Mesendoderm (in vitro differentiated cells): Measurements from ENCODE around the gene CNMD.
A peak's percentile ranks its signal among the peaks of the same experiment; 100 is the strongest.
"Not testable (repeated sequence)": the region's sequence is repeated elsewhere in the genome, so short reads cannot be mapped to it uniquely, and the experiment has no call there.

Experiments used
- DNase-seq: peaks from one replicate; pipeline ENCODE4 v3.0.0; 2013
- H2AK5ac ChIP-seq: 2 replicates; pipeline ENCODE4 v1.6.1; 2013; ENCODE audit warnings: low read length, inconsistent platforms
- H2BK120ac ChIP-seq: 2 replicates; pipeline ENCODE4 v1.6.1; 2013; ENCODE audit warnings: low read depth, mild to moderate bottlenecking, low read length, moderate library complexity, mixed read lengths
- H2BK15ac ChIP-seq: replicated peaks from 2 replicates; pipeline ENCODE4 v1.6.1; 2013; ENCODE audit warnings: low read depth, mild to moderate bottlenecking, moderate library complexity
- H2BK5ac ChIP-seq: 2 replicates; pipeline ENCODE4 v1.6.1; 2013; ENCODE audit warnings: low read length, inconsistent platforms
- H3K18ac ChIP-seq: 2 replicates; pipeline ENCODE4 v1.6.1; 2013; ENCODE audit warnings: mild to moderate bottlenecking, low read length, mixed read lengths
- H3K23ac ChIP-seq: one replicate; pipeline ENCODE4 v1.6.1; 2013; ENCODE audit warnings: low read length
- H3K27ac ChIP-seq: 2 replicates; pipeline ENCODE4 v1.5.1; 2013; ENCODE audit warnings: low read depth, mild to moderate bottlenecking, inconsistent platforms, low read length, moderate library complexity
- H3K27me3 ChIP-seq: 2 replicates; pipeline ENCODE4 v1.6.1; 2013; ENCODE audit warnings: low read length, control low read depth, mild to moderate bottlenecking, inconsistent platforms; ENCODE audit not compliant: insufficient read depth, poor library complexity
- H3K36me3 ChIP-seq: 2 replicates; pipeline ENCODE4 v1.6.1; 2013; ENCODE audit warnings: low read length, inconsistent platforms; ENCODE audit not compliant: control insufficient read depth, insufficient read depth
- H3K4ac ChIP-seq: one replicate; pipeline ENCODE4 v1.6.1; 2013; ENCODE audit warnings: low read depth, mild to moderate bottlenecking, low read length, moderate library complexity
- H3K4me1 ChIP-seq: 2 replicates; pipeline ENCODE4 v1.6.1; 2013; ENCODE audit warnings: low read depth, low read length, inconsistent platforms; ENCODE audit not compliant: control insufficient read depth
- H3K4me2 ChIP-seq: 2 replicates; pipeline ENCODE4 v1.6.1; 2013; ENCODE audit warnings: low read length
- H3K4me3 ChIP-seq: 2 replicates; pipeline ENCODE4 v1.5.1; 2013; ENCODE audit warnings: mild to moderate bottlenecking, low read length
- H3K56ac ChIP-seq: one replicate; pipeline ENCODE4 v1.6.1; 2013; ENCODE audit warnings: low read length
- H3K79me1 ChIP-seq: 2 replicates; pipeline ENCODE4 v1.6.1; 2013; ENCODE audit warnings: low read length, inconsistent platforms
- H3K79me2 ChIP-seq: 2 replicates; pipeline ENCODE4 v1.6.1; 2013; ENCODE audit warnings: mild to moderate bottlenecking, low read length; ENCODE audit not compliant: control insufficient read depth, insufficient read depth
- H3K9ac ChIP-seq: 2 replicates; pipeline ENCODE4 v1.6.1; 2013; ENCODE audit warnings: low read length, inconsistent platforms
- H4K5ac ChIP-seq: one replicate; pipeline ENCODE4 v1.6.1; 2013; ENCODE audit warnings: low read length
- H4K8ac ChIP-seq: one replicate; pipeline ENCODE4 v1.6.1; 2013; ENCODE audit warnings: low read depth, mild to moderate bottlenecking, control low read depth, low read length, moderate library complexity
- WGBS: extraction: QIAGEN DNeasy Blood & Tissue Kit; methylation state at CpG from one replicate; pipeline ENCODE4 v1.1.7; 2013; ENCODE audit warnings: low lambda C conversion rate, missing lambda C conversion rate; ENCODE audit not compliant: insufficient coverage; ENCODE audit errors: extremely low coverage; 5-methylcytosine and 5-hydroxymethylcytosine counted together

Gene CNMD

GRCh38 chr13:52703482-52703881 is 36.1 kb downstream of the CNMD start:
- Histone ChIP-seq H2AK5ac (no peak overlapping the region), H2BK120ac (no peak overlapping the region), H3K27ac (no peak overlapping the region), H3K4me2 (no peak overlapping the region), H3K4ac (no peak overlapping the region), H3K18ac (no peak overlapping the region), H3K4me3 (no peak overlapping the region), H3K79me2 (no peaks in the 10 kb centered on the region), H2BK5ac (no peak overlapping the region), H3K56ac (no peak overlapping the region), H2BK15ac (no peak overlapping the region), H4K8ac (no peak overlapping the region), H4K5ac (no peak overlapping the region), H3K23ac (no peak overlapping the region), H3K36me3 (no peaks in the 10 kb centered on the region), H3K4me1 (peaks cover 4% of the 10 kb centered on the region), H3K9ac (no peak overlapping the region), H3K27me3 (no peaks in the 10 kb centered on the region), H3K79me1 (no peaks in the 10 kb centered on the region)
- WGBS: no CpG with 5 or more reads among the region's 6 CpGs
- DNase-seq: peak; percentile 44

GRCh38 chr13:52701728-52702465 is 37.7 kb downstream of the CNMD start:
- no peaks in the 10 kb centered on the region for H3K79me2 ChIP-seq
- H4K8ac ChIP-seq: no peak overlapping the region
- no CpG with 5 or more reads among the region's 6 CpGs for WGBS

GRCh38 chr13:52696566-52696965 is 43.1 kb downstream of the CNMD start:
- Histone ChIP-seq H2BK5ac (no peak overlapping the region), H3K4ac (no peak overlapping the region), H3K23ac (no peak overlapping the region), H2BK15ac (no peak overlapping the region), H3K4me2 (no peak overlapping the region), H3K4me1 (no peaks in the 10 kb centered on the region), H3K27ac (no peak overlapping the region), H4K8ac (no peak overlapping the region), H3K56ac (no peak overlapping the region), H3K79me1 (no peaks in the 10 kb centered on the region), H2AK5ac (no peak overlapping the region), H3K79me2 (no peaks in the 10 kb centered on the region), H3K4me3 (no peak overlapping the region), H3K36me3 (no peaks in the 10 kb centered on the region), H2BK120ac (no peak overlapping the region), H4K5ac (no peak overlapping the region), H3K9ac (no peak overlapping the region), H3K18ac (no peak overlapping the region), H3K27me3 (no peaks in the 10 kb centered on the region)
- WGBS: no CpG with 5 or more reads among the region's 5 CpGs
- no peak for DNase-seq

More at GRCh38 chr13:52701728-52702465, 37.7 kb downstream of the CNMD start:
- Histone ChIP-seq H3K4me1 (peaks cover 4% of the 10 kb centered on the region), H3K4me3 (no peak overlapping the region), H3K4ac (no peak overlapping the region), H2BK15ac (no peak overlapping the region), H3K4me2 (no peak overlapping the region), H3K79me1 (no peaks in the 10 kb centered on the region), H3K56ac (no peak overlapping the region), H3K27me3 (no peaks in the 10 kb centered on the region), H2BK120ac (no peak overlapping the region), H2BK5ac (no peak overlapping the region), H4K5ac (no peak overlapping the region), H3K36me3 (no peaks in the 10 kb centered on the region), H3K23ac (no peak overlapping the region), H3K18ac (no peak overlapping the region), H3K9ac (no peak overlapping the region), H2AK5ac (no peak overlapping the region), H3K27ac (no peak overlapping the region)
- DNase-seq: peak; percentile 70

- H3K36me3 ChIP-seq: no peaks in the 10 kb centered on the region
- no peak overlapping the region for H2BK15ac ChIP-seq
- WGBS: no CpG with 5 or more reads among the region's 3 CpGs
- H3K4me1 ChIP-seq: no peaks in the 10 kb centered on the region
- H3K9ac ChIP-seq: no peak overlapping the region
- H2BK5ac ChIP-seq: no peak overlapping the region
- H3K4ac ChIP-seq: no peak overlapping the region
- H3K27me3 ChIP-seq: no peaks in the 10 kb centered on the region
- H3K18ac ChIP-seq: no peak overlapping the region
- H3K4me2 ChIP-seq: no peak overlapping the region
- no peaks in the 10 kb centered on the region for H3K79me1 ChIP-seq
- H3K79me2 ChIP-seq: no peaks in the 10 kb centered on the region
- H4K5ac ChIP-seq: no peak overlapping the region
- H3K27ac ChIP-seq: no peak overlapping the region
- no peak overlapping the region for H2AK5ac ChIP-seq
- DNase-seq: no peak
- H3K23ac ChIP-seq: no peak overlapping the region
- H3K4me3 ChIP-seq: no peak overlapping the region
- H4K8ac ChIP-seq: no peak overlapping the region
- H2BK120ac ChIP-seq: no peak overlapping the region
- H3K56ac ChIP-seq: no peak overlapping the region
Measured at GRCh38 chr13:52695856-52696255, 43.8 kb downstream of the CNMD start.

GRCh38 chr13:52686376-52686775 is 53.2 kb downstream of the CNMD start:
- H4K8ac ChIP-seq: no peak overlapping the region
- no peaks in the 10 kb centered on the region for H3K4me1 ChIP-seq
- no peak overlapping the region for H2BK15ac ChIP-seq
- no peaks in the 10 kb centered on the region for H3K79me2 ChIP-seq
- H3K27ac ChIP-seq: no peak overlapping the region
- H3K4ac ChIP-seq: no peak overlapping the region
- H3K9ac ChIP-seq: no peak overlapping the region
- no peaks in the 10 kb centered on the region for H3K79me1 ChIP-seq
- no peak overlapping the region for H3K56ac ChIP-seq
- WGBS: no CpG with 5 or more reads among the region's 4 CpGs
- no peak overlapping the region for H3K4me2 ChIP-seq
- no peak for DNase-seq
- H3K4me3 ChIP-seq: no peak overlapping the region
- no peak overlapping the region for H2AK5ac ChIP-seq
- no peaks in the 10 kb centered on the region for H3K27me3 ChIP-seq
- peaks cover 2% of the 10 kb centered on the region for H3K36me3 ChIP-seq
- no peak overlapping the region for H2BK120ac ChIP-seq
- H3K23ac ChIP-seq: no peak overlapping the region
- no peak overlapping the region for H4K5ac ChIP-seq
- H3K18ac ChIP-seq: no peak overlapping the region
- no peak overlapping the region for H2BK5ac ChIP-seq

GRCh38 chr13:52685806-52686205 is 53.8 kb downstream of the CNMD start:
- H2BK120ac ChIP-seq, H4K8ac ChIP-seq, H3K4me3 ChIP-seq, H2BK5ac ChIP-seq, H3K36me3 ChIP-seq, H3K4me1 ChIP-seq, H4K5ac ChIP-seq, H3K4me2 ChIP-seq, H3K79me2 ChIP-seq, H3K4ac ChIP-seq, H3K27me3 ChIP-seq, H3K79me1 ChIP-seq, H3K18ac ChIP-seq, H3K23ac ChIP-seq, H3K9ac ChIP-seq, H3K27ac ChIP-seq, H2BK15ac ChIP-seq, H3K56ac ChIP-seq, H2AK5ac ChIP-seq: not testable (repeated sequence)
- DNase-seq: peak; percentile 11
- no CpG with 5 or more reads among the region's 9 CpGs for WGBS
